GM18526 (cell line): ENCODE measurements around the gene BLOC1S5.

Experiments
- POLR2A ChIP-seq: IDR thresholded peaks from 3 replicates; pipeline ENCODE4 v1.6.1; 2011; ENCODE audit not compliant: insufficient read length; ENCODE audit errors: extremely low read depth

The BLOC1S5 gene

GRCh38 chr6:8026800-8027199, 37.4 kb downstream of the BLOC1S5 start:
- no peak for TF ChIP-seq POLR2A

- TF ChIP-seq POLR2A, result no peak
Observed at GRCh38 chr6:8025191-8025590, 39.0 kb downstream of the BLOC1S5 start.

- no peak for TF ChIP-seq POLR2A
Observed at GRCh38 chr6:8023638-8024037, 40.6 kb downstream of the BLOC1S5 start.

DNA sequence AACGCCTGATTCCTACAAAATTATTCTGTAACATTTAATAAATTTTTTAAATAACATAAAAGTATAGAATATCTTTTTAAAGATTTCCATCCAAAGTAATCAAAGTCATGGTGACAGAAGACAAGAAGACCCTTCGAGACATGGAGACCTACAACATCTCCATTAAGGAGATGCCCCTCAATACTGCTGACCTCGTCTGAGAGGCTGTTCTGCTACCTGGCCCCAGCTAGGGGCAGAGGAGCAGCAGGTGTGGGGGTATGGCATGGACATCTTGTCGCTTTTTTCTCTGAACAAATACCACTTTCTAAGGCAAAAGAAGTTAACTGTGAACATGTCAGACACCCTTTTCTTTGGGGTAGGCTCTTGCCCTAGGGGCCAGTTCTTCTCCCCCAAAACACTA, 44.1 kb downstream of the BLOC1S5 start:
- TF ChIP-seq POLR2A, result no peak

GRCh38 chr6:8017705-8018104, 46.5 kb downstream of the BLOC1S5 start:
- TF ChIP-seq POLR2A, result no peak

DNA sequence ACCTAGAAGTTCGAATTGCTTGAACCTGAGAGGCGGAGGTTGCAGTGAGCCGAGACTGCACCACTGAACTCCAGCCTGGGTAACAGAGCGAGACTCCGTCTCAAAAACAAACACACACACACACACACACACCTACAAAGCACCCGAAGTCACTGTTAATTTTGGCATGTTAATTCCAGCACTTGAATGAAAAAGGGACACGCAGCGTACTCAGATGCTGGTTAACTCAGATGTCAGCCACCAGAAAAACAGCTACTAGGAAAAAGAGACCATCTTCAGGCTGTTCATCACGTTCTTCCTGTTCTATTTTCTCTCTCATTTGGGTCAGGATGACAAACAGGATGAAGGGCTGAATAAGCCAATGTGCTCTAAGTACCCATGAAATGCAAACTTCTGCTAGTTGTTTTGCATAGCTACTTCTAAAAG, 46.9 kb downstream of the BLOC1S5 start:
- TF ChIP-seq POLR2A, result no peak

DNA sequence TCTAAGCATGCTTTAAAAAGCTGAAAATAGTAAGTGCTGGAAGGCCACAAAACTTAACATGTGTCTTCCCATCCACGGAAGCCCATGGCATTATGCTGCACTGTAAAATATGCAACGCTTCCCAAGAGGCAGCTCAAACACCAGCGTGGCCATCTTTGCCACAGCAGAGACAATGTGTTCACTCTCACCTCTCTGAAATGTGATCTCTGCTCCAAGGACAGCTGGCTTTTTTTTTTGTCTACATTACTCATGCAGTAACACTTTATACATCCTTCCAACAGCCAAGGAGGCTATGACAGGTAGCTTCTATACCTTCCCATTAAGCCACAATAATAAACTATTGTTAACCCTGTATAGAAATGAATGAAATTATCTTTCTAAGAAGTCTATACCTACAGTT, 49.2 kb downstream of the BLOC1S5 start:
- TF ChIP-seq POLR2A, result no peak

- no peak for TF ChIP-seq POLR2A
Observed at GRCh38 chr6:8013763-8014162, 50.4 kb downstream of the BLOC1S5 start.

- no peak for TF ChIP-seq POLR2A
Observed at GRCh38 chr6:8006208-8006607, 58.0 kb downstream of the BLOC1S5 start.

DNA sequence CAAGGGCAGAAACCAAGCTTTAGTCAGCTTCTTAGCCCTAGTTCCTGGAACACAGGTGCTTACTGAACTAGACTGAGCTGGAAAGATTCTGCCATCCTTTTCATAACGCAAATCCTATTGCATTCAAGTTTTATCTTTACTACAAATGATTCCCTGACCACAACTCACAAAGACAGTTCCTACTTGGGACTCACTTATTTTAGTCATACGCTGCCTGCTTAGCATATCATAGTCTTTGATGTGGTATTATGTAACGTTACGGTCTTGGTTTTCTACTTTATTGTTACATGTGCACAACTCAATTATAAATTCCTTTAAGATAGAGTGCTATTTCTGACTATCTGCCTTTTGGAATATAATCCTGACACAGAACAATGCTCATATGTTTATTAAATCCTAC, 59.1 kb downstream of the BLOC1S5 start:
- no peak for TF ChIP-seq POLR2A

DNA sequence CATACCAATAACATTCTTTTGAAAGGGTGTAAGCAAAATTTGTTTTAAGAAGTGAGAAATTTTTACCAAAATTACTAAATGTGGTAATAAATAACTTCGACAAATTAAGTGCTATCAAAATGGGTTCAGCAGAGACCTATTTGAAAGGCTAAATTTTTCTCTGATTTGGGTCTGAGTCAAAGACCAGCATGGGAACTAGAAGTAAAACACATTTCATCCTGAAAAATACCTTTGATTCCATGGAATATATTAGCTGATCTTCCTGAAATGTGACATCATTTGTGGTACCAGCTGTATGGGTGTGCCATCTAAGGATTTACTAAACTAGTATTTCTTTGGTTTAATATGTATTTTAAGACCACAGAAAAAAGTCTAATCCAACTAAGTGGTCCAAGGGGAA, 63.6 kb downstream of the BLOC1S5 start:
- no peak for TF ChIP-seq POLR2A

DNA sequence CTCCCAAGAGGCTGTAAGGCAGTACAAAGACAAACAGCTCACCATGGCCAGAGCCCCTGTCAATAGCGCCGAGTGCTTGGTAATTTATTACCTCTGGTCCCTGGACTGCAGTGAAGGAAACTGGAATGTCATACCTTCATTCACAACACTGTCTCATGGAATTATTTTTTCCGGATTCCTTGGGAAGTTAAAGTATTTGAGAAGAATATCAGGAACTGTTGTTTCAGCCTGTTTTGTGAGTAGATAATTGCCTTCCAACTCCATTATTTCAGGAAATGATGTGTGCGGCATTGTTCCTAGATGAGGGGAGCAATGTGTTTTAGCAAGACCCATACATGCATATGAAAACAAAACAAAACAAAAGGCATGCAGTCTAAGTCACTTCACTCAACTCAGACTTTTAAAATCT, 64.0 kb downstream of the BLOC1S5 start:
- TF ChIP-seq POLR2A, result no peak

GRCh38 chr6:7999201-7999600, 65.0 kb downstream of the BLOC1S5 start:
- no peak for TF ChIP-seq POLR2A

- no peak for TF ChIP-seq POLR2A
Observed at GRCh38 chr6:7998103-7998725, 66.0 kb downstream of the BLOC1S5 start.

DNA sequence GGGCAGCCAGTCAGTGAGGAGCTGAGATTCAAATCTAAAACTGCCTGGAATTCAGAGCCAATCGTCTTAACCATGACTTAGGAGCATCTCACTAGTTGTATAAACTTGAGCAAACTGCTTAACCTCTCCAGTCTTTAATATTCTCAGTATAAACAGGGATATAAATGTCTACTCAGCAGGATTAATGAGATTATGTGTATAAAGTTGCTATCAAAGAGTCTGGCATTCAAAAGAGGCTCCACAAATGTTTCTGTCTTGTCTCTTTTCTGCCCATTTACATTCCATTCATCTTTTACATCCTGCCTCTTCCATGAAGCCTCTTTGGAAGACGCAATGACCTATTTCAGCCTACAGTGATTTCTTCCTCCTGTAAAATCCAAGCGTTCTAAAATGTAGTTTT, 66.9 kb downstream of the BLOC1S5 start:
- no peak for TF ChIP-seq POLR2A

DNA sequence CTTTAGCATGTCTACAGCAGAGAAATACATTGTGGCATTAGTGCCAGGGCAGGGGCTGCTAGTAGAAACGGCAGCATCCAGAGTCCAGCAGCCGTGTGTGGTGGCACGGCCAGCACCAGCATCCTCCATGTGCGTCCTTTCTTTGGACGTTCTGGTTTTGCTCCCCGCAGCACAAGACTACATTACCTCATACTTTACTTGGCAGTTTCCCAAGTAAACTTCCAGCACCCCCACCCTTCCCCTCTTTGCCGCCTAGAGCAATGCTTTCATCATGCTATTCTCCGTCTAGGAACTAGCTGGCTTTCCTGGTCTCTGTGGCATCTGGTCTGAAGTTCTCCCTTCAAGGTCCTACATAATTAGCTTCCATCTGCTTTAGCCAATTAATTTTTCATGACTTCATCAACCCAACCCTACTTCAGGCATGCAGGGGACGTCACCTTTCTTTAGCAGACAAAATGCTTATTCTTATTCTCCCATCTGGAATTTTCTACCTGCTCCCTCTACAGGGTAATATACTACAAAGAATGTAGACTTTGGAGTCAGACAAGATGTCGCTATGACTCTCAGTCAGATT, 67.6 kb downstream of the BLOC1S5 start:
- TF ChIP-seq POLR2A, result no peak

DNA sequence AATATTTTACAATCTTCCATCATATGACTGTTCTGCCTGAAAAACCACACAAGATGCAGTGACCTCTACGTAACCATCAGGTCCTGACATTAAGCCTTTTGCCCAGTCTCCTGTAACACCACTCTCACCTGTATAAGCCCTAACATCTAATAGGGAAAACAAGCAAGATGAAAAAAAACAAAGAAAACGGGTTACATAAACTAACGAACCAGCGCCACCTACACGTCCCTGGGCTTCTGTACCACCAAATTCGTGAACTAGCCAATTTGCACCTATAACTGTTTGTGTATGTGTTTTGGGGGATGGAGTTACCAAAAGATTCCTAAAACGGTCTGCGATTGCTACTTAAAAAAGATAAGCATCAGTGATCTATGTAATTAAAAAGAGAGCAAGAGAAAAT, 70.2 kb downstream of the BLOC1S5 start:
- no peak for TF ChIP-seq POLR2A
